Tibial artery (tissue), 4 donors: ENCODE results near the gene DZIP1.

Experiments used
- DNase-seq, 2 donors: peaks; one replicate each; pipeline ENCODE4 v3.0.0-alpha.2; 2019
- H3K27ac ChIP-seq, 2 donors: fragments of 200-600 bp; sonication (generic) in 1 of 2; 1 replicate in 1 of 2; 2 replicates in 1 of 2; pipeline ENCODE4 v1.5.1; 2018 to 2019; ENCODE audit warnings: mild to moderate bottlenecking in 1 of 2
- H3K27me3 ChIP-seq, 2 donors: fragments of 200-600 bp; sonication (generic) in 1 of 2; one replicate each; pipeline versions ENCODE4 v1.5.1 to v1.6.0; 2016 to 2019
- H3K36me3 ChIP-seq, 3 donors: fragments of 200-600 bp; sonication (generic) in 2 of 3; one replicate each; pipeline ENCODE4 v1.5.1; 2016 to 2019; ENCODE audit warnings: mild to moderate bottlenecking in 2 of 3
- H3K4me1 ChIP-seq, 4 donors: fragments of 200-600 bp; sonication (generic) in 2 of 4; 1 replicate in 3 of 4; 2 replicates in 1 of 4; pipeline ENCODE4 v1.5.1; 2016 to 2019
- H3K4me3 ChIP-seq, 2 donors: fragments of 200-600 bp; sonication (generic) in 1 of 2; 1 replicate in 1 of 2; 2 replicates in 1 of 2; pipeline ENCODE4 v1.5.1; 2018 to 2019; ENCODE audit warnings: mild to moderate bottlenecking in 2 of 2
- H3K9me3 ChIP-seq, 3 donors: fragments of 200-600 bp; sonication (generic) in 1 of 3; one replicate each; pipeline ENCODE4 v1.5.1; 2016 to 2019
- intact Hi-C: fragments of 100-400 bp; cut with DNase I; formaldehyde crosslinking; loops from one replicate; pipeline ENCODE4 v1.15.0; 2023; ENCODE audit warnings: low total_unique reads
- TF ChIP-seq, protein P1 (sequence below), 2 experiments: fragments of 200-600 bp in 1 of 2; fragments of 450-650 bp in 1 of 2; IDR thresholded peaks; one replicate each; pipeline ENCODE4 v1.5.1; 2017 to 2019; ENCODE audit warnings: antibody characterized with exemption in 2 of 2, mild to moderate bottlenecking in 1 of 2, moderate library complexity in 1 of 2

DZIP1 gene

DNA sequence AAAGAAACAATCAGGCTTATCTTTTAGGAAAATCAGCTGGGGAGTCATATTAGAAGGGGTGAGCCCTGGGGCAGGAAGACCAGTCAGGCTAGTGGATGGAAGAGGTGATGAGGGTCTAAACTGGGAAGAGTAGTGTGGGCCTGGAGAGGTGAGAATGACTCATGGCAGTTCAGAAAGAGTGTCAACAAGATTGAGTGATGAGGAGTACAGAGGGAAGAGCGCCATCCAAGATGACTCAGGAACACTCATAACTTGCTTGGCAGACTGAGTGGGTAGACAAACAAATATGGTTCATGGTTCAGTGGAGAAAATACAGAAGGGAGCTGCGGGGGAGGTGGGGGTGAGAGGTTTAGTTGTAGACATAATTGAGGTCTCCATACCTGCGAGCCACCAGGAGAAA, 109.3 kb downstream of the DZIP1 start:
- DNase-seq, result no peak
- Histone ChIP-seq H3K4me1 (no peaks in the 10 kb centered on the region), H3K27ac (no peak overlapping the region), H3K4me3 (no peak overlapping the region), H3K36me3 (no peaks in the 10 kb centered on the region), H3K27me3 (peaks cover 0 to 3% of the 10 kb centered on the region in 2 donors), H3K9me3 (no peaks in the 10 kb centered on the region)
- TF ChIP-seq, protein P1, sequence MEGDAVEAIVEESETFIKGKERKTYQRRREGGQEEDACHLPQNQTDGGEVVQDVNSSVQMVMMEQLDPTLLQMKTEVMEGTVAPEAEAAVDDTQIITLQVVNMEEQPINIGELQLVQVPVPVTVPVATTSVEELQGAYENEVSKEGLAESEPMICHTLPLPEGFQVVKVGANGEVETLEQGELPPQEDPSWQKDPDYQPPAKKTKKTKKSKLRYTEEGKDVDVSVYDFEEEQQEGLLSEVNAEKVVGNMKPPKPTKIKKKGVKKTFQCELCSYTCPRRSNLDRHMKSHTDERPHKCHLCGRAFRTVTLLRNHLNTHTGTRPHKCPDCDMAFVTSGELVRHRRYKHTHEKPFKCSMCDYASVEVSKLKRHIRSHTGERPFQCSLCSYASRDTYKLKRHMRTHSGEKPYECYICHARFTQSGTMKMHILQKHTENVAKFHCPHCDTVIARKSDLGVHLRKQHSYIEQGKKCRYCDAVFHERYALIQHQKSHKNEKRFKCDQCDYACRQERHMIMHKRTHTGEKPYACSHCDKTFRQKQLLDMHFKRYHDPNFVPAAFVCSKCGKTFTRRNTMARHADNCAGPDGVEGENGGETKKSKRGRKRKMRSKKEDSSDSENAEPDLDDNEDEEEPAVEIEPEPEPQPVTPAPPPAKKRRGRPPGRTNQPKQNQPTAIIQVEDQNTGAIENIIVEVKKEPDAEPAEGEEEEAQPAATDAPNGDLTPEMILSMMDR (IDR thresholded peaks at IDR 0.05), result no peak
- intact Hi-C loops, result no loop called here

GRCh38 chr13:95533545-95534160, 110.9 kb downstream of the DZIP1 start:
- Histone ChIP-seq H3K36me3 (no peaks in the 10 kb centered on the region), H3K27me3 (peaks cover 0 to 3% of the 10 kb centered on the region in 2 donors), H3K9me3 (no peaks in the 10 kb centered on the region), H3K4me3 (no peak overlapping the region), H3K4me1 (no peaks in the 10 kb centered on the region), H3K27ac (no peak overlapping the region)
- TF ChIP-seq, protein P1 (IDR thresholded peaks at IDR 0.05), result no peak
- intact Hi-C loops, result no loop called here
- no peak for DNase-seq

DNA sequence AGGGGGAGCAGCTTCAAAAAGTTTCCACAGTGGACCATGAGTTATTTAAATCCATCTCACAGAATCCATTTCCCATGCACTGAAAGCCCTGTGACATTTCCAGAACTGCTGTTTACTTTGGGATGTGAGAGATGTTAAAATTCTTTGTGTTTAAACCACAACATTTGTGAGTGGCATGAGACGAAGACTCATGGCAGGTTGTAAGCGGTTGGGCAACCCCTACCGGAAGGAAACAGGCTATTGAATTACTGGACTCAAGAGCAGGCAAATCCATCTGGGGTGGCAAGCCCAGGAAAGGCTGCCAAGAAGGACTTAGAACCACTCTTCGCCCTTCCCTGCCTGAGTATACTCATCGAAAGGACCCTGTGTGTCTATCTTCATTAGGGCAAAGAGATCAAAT, 114.3 kb downstream of the DZIP1 start:
- intact Hi-C loops, result no loop called here

More for the DNA sequence above, 114.3 kb downstream of the DZIP1 start:
- TF ChIP-seq, protein P1 (IDR thresholded peaks at IDR 0.05), result no peak
- no peaks in the 10 kb centered on the region for H3K36me3 ChIP-seq
- H3K9me3 ChIP-seq, result no peaks in the 10 kb centered on the region
- no peaks in the 10 kb centered on the region for H3K27me3 ChIP-seq
- no peak overlapping the region for H3K4me3 ChIP-seq
- no peaks in the 10 kb centered on the region for H3K4me1 ChIP-seq
- DNase-seq, result peak in 1 of 2 donors; percentile 36
- H3K27ac ChIP-seq, result no peak overlapping the region
